ENCODE data around the gene MGAT3.

DNA sequence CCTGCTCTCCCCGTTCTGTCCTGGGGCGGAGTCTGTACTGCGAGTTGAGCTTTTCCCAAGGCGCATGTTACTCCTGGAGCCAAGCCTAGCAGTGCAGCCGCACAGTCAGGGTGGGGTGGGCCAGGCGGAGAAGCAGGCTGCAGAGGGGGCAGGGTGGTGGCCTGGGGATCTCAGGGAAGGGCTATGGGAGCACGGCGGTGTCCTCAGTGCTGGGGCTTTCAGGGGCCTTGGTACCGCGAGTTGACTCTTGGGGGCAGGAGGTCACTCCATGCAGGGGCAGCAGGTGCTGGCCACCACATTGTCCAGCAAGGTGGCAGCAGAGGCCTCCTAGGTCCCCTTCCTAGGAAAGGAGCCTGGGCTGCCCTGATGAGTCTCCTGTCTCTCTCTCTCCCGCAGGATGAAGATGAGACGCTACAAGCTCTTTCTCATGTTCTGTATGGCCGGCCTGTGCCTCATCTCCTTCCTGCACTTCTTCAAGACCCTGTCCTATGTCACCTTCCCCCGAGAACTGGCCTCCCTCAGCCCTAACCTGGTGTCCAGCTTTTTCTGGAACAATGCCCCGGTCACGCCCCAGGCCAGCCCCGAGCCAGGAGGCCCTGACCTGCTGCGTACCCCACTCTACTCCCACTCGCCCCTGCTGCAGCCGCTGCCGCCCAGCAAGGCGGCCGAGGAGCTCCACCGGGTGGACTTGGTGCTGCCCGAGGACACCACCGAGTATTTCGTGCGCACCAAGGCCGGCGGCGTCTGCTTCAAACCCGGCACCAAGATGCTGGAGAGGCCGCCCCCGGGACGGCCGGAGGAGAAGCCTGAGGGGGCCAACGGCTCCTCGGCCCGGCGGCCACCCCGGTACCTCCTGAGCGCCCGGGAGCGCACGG lies 30.4 kb downstream of the MGAT3 start:
- TF ChIP-seq EP300 (IDR thresholded peaks at IDR 0.05) (no peak), POLR2AphosphoS5 (IDR thresholded peaks at IDR 0.05) (no peak)
- TF ChIP-seq, protein P1, sequence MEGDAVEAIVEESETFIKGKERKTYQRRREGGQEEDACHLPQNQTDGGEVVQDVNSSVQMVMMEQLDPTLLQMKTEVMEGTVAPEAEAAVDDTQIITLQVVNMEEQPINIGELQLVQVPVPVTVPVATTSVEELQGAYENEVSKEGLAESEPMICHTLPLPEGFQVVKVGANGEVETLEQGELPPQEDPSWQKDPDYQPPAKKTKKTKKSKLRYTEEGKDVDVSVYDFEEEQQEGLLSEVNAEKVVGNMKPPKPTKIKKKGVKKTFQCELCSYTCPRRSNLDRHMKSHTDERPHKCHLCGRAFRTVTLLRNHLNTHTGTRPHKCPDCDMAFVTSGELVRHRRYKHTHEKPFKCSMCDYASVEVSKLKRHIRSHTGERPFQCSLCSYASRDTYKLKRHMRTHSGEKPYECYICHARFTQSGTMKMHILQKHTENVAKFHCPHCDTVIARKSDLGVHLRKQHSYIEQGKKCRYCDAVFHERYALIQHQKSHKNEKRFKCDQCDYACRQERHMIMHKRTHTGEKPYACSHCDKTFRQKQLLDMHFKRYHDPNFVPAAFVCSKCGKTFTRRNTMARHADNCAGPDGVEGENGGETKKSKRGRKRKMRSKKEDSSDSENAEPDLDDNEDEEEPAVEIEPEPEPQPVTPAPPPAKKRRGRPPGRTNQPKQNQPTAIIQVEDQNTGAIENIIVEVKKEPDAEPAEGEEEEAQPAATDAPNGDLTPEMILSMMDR (IDR thresholded peaks at IDR 0.05): no peak
